EH (cell line): ENCODE data around the gene FYN.

Source experiments
- DNase-seq: peaks from one replicate; pipeline ENCODE4 v3.0.0-alpha.2; 2015; ENCODE audit warnings: low read depth

FYN gene

GRCh38 chr6:111725446-111726112 lies 147.7 kb downstream of the FYN start:
- DNase-seq, result peak; percentile 63

- no peak for DNase-seq
These were observed 148.7 kb downstream of the FYN start for GRCh38 chr6:111724505-111724904.

GRCh38 chr6:111724039-111724438 lies 149.2 kb downstream of the FYN start:
- no peak for DNase-seq

- DNase-seq, result peak; percentile 36
These were observed 149.8 kb downstream of the FYN start for GRCh38 chr6:111723412-111723970.

GRCh38 chr6:111722179-111722731 lies 151.0 kb downstream of the FYN start:
- DNase-seq, result peak; percentile 54

- peak; percentile 51 for DNase-seq
These were observed 151.5 kb downstream of the FYN start for GRCh38 chr6:111721753-111722154.

- DNase-seq, result no peak
These were observed 152.2 kb downstream of the FYN start for GRCh38 chr6:111720931-111721496.

GRCh38 chr6:111718990-111719389 lies 154.3 kb downstream of the FYN start:
- DNase-seq, result no peak

GRCh38 chr6:111718326-111718725 lies 154.9 kb downstream of the FYN start:
- DNase-seq, result no peak

GRCh38 chr6:111717621-111718020 lies 155.6 kb downstream of the FYN start:
- DNase-seq, result no peak

- no peak for DNase-seq
These were observed 156.9 kb downstream of the FYN start for GRCh38 chr6:111716325-111716724.

- no peak for DNase-seq
These were observed 157.9 kb downstream of the FYN start for GRCh38 chr6:111715321-111715720.

- DNase-seq, result no peak
These were observed 158.6 kb downstream of the FYN start for GRCh38 chr6:111714416-111715270.

- DNase-seq, result no peak
These were observed 159.4 kb downstream of the FYN start for GRCh38 chr6:111713811-111714210.

- no peak for DNase-seq
These were observed 160.0 kb downstream of the FYN start for GRCh38 chr6:111713236-111713635.

GRCh38 chr6:111711984-111712752 lies 161.1 kb downstream of the FYN start:
- DNase-seq, result peak; percentile 82

- no peak for DNase-seq
These were observed 161.8 kb downstream of the FYN start for GRCh38 chr6:111711476-111711875.

- no peak for DNase-seq
These were observed 162.3 kb downstream of the FYN start for GRCh38 chr6:111710911-111711310.

- peak; percentile 7 for DNase-seq
These were observed 162.8 kb downstream of the FYN start for GRCh38 chr6:111710439-111710838.

GRCh38 chr6:111709615-111710398 lies 163.4 kb downstream of the FYN start:
- peak; percentile 82 for DNase-seq

GRCh38 chr6:111709201-111709600 lies 164.1 kb downstream of the FYN start:
- no peak for DNase-seq
